ENCODE results near the gene DSC3. TPM values are rescaled to one million over a fixed set of nuclear protein-coding genes. Genes with fewer than 3 reads are reported as not detected.

The DSC3 gene
- total and polyA plus RNA-seq, 9 of the 15 experiments (the other 6 are each of a cell fraction or from before 2014, with no cell fraction given): 0.01 to 0.40 (median 0.07) TPM

GRCh38 chr18:31056296-31056695 lies 13.8 kb upstream of the DSC3 start:
- BruUV-seq (replicated peaks): no TSS peak
- TF ChIP-seq, protein P1, sequence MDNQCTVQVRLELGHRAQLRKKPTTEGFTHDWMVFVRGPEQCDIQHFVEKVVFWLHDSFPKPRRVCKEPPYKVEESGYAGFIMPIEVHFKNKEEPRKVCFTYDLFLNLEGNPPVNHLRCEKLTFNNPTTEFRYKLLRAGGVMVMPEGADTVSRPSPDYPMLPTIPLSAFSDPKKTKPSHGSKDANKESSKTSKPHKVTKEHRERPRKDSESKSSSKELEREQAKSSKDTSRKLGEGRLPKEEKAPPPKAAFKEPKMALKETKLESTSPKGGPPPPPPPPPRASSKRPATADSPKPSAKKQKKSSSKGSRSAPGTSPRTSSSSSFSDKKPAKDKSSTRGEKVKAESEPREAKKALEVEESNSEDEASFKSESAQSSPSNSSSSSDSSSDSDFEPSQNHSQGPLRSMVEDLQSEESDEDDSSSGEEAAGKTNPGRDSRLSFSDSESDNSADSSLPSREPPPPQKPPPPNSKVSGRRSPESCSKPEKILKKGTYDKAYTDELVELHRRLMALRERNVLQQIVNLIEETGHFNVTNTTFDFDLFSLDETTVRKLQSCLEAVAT (IDR thresholded peaks at IDR 0.05): no peak
- WGBS (ENCODE audit: insufficient coverage, low coverage, missing lambda C conversion rate): 0% methylated on average over 2 of the region's 2 CpGs
- Histone ChIP-seq H3K27ac (ENCODE audit: extremely low read depth, low read depth, low read length) (no peak overlapping the region), H3K9ac (ENCODE audit: insufficient read depth in 1 of 2, low read depth in 2 of 2, low read length in 2 of 2) (no peak overlapping the region), H2AFZ (ENCODE audit: low read depth, low read length) (no peak overlapping the region), H3K36me3 (ENCODE audit: control insufficient read depth, insufficient read depth, low read length) (no peaks in the 10 kb centered on the region), H3K4me1 (replicated peaks in 1 of 2; ENCODE audit: control insufficient read depth in 2 of 2, insufficient read depth in 2 of 2, low read length in 2 of 2) (no peaks in the 10 kb centered on the region), H3K79me2 (ENCODE audit: control insufficient read depth, insufficient read depth, low read length) (no peaks in the 10 kb centered on the region), H3K9me1 (ENCODE audit: control insufficient read depth, insufficient read depth, low read length) (no peaks in the 10 kb centered on the region), H3K9me3 (replicated peaks; ENCODE audit: control insufficient read depth, insufficient read depth, low read depth, low read length) (no peaks in the 10 kb centered on the region), H3K4me3 (no peak overlapping the region), H3K27me3 (ENCODE audit: control insufficient read depth in 2 of 2, insufficient read depth in 2 of 2, low read length in 2 of 2) (no peaks in the 10 kb centered on the region), H4K20me1 (replicated peaks; ENCODE audit: control insufficient read depth, insufficient read depth, low read length) (no peaks in the 10 kb centered on the region), H3K4me2 (ENCODE audit: insufficient read depth, low read length) (no peak overlapping the region)
- intact Hi-C loops (cut with micrococcal nuclease): no loop called here
- ATAC-seq (no peak), FAIRE-seq (no peak), DNase-seq (ENCODE audit: extremely low read depth in 1 of 4, low spot score in 3 of 4) (no peak)
- CTCF ChIA-PET (ENCODE audit: low intra/inter-chr PET ratio): no interaction called here
- POLR2A ChIA-PET: no interaction called here
- in situ Hi-C loops (cut with MboI): no loop called here

DNA sequence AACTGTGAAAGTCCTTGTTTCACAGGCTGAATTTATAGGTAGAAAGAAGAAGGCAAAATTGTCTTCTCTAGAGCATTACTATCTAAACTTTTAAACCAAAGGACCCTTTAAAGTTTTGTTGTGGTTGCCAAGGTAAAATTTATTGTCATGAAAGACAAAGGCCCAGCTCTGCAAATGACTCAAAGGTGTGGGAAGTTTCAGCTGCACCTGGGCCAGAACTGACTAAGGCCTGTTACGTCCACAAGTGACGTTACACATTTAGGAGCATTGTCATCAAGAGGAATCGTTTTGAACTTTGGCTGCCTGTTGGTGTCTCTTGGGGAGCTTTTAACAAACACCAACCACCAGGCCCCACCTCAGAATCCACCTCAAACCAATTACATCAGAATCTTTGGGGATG lies 8.1 kb upstream of the DSC3 start:
- H3K4me1 ChIP-seq (replicated peaks in 1 of 2; ENCODE audit: control insufficient read depth in 2 of 2, insufficient read depth in 2 of 2, low read length in 2 of 2): 0 out of 5 replicates have a peak, but pooled peaks cover 0 to 2% of the 10 kb centered on the region in 2 experiments
- no peak overlapping the region for H3K4me3 ChIP-seq
- ATAC-seq (no peak), FAIRE-seq (no peak), DNase-seq (ENCODE audit: extremely low read depth in 1 of 4, low spot score in 3 of 4) (no peak)
- no peaks in the 10 kb centered on the region for H4K20me1 ChIP-seq (replicated peaks; ENCODE audit: control insufficient read depth, insufficient read depth, low read length)
- H3K4me2 ChIP-seq (ENCODE audit: insufficient read depth, low read length): no peak overlapping the region
- CTCF ChIA-PET (ENCODE audit: low intra/inter-chr PET ratio): no interaction called here
- no peak overlapping the region for H3K9ac ChIP-seq (ENCODE audit: insufficient read depth in 1 of 2, low read depth in 2 of 2, low read length in 2 of 2)
- no peak overlapping the region for H2AFZ ChIP-seq (ENCODE audit: low read depth, low read length)
- no TSS peak for BruUV-seq (replicated peaks)
- no peaks in the 10 kb centered on the region for H3K36me3 ChIP-seq (ENCODE audit: control insufficient read depth, insufficient read depth, low read length)
- no peak overlapping the region for H3K27ac ChIP-seq (ENCODE audit: extremely low read depth, low read depth, low read length)
- no peaks in the 10 kb centered on the region for H3K79me2 ChIP-seq (ENCODE audit: control insufficient read depth, insufficient read depth, low read length)
- WGBS (ENCODE audit: insufficient coverage, low coverage, missing lambda C conversion rate): 16% methylated on average over 3 of the region's 3 CpGs
- no peaks in the 10 kb centered on the region for H3K9me1 ChIP-seq (ENCODE audit: control insufficient read depth, insufficient read depth, low read length)
- no peaks in the 10 kb centered on the region for H3K27me3 ChIP-seq (ENCODE audit: control insufficient read depth in 2 of 2, insufficient read depth in 2 of 2, low read length in 2 of 2)
- in situ Hi-C loops (cut with MboI) (no loop called here), intact Hi-C loops (cut with micrococcal nuclease) (no loop called here)
- POLR2A ChIA-PET: no interaction called here
- H3K9me3 ChIP-seq (replicated peaks; ENCODE audit: control insufficient read depth, insufficient read depth, low read depth, low read length): no peaks in the 10 kb centered on the region
- TF ChIP-seq ZNF121 (CRISPR knock-in tag; conservative IDR thresholded peaks at IDR 0.05) (no peak), KAT7 (CRISPR knock-in tag; IDR thresholded peaks at IDR 0.05; ENCODE audit: borderline replicate concordance) (no peak), RFX7 (CRISPR knock-in tag; IDR thresholded peaks at IDR 0.05) (no peak), ARID4B (CRISPR knock-in tag; IDR thresholded peaks at IDR 0.05) (no peak), NR2F6 (CRISPR knock-in tag; IDR thresholded peaks at IDR 0.05) (no peak), ZKSCAN1 (IDR thresholded peaks at IDR 0.05; ENCODE audit: low read depth, low read length) (no peak), TCF7L2 (IDR thresholded peaks at IDR 0.05; ENCODE audit: low read depth, low read length) (no peak), ZC3H11A (IDR thresholded peaks at IDR 0.05; ENCODE audit: low read depth, low read length) (no peak), MCM2 (IDR thresholded peaks at IDR 0.05; ENCODE audit: low read depth) (no peak)
